Stimulated activated CD4-positive, alpha-beta T cell treated with anti-CD3 and anti-CD28 coated beads, Interleukin-12 subunit alpha, Interleukin-12 subunit beta, amount 100 ng/mL, for 24 hours (primary cell): ENCODE data around the gene BLID.

Experiments
- DNase-seq, 2 experiments: peaks; one replicate each; pipeline ENCODE4 v3.0.0-alpha.2; 2020; ENCODE audit warnings: low read depth in 2 of 2

BLID gene, protein sequence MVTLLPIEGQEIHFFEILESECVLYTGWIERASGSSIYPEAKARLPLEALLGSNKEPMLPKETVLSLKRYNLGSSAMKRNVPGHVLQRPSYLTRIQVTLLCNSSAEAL

DNA sequence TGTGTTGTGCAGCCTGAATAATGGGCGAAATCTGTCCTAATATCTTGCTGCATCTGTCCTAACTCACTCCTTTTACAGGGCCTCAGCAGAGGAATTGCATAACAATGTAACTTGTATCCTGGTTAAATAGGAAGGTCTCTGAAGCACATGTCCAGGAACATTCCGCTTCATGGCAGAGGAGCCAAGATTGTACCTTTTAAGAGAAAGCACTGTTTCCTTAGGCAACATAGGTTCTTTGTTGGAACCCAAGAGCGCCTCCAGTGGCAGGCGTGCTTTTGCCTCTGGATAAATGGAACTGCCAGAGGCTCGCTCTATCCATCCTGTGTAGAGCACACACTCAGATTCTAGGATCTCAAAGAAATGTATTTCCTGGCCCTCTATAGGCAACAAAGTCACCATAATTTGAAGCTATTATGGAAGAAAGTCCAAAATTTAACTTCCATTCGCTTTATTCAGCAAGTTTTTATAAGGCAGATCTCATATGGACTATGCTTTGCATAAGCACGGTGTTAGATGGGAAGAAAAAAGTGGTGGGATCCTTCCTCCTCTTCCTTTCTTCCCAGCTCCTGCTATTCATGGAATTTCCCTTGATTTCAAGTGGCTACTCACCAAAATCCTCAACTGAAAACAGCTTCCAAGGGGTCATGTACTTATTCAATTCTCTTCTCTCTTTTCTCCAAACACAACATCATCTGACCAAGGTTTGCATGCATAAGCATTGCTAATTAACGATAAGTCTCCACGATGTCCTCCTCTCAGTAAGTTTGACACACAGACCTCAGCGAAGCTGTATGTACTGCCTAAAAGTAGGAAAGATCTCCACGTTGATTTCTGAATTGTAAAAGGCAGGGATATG lies at the start of gene BLID:
BLID (minus strand) TSS at position 692 of the 856 bp plus-strand sequence; CDS start at position 399, 293 bp downstream.
- no peak for DNase-seq

DNA sequence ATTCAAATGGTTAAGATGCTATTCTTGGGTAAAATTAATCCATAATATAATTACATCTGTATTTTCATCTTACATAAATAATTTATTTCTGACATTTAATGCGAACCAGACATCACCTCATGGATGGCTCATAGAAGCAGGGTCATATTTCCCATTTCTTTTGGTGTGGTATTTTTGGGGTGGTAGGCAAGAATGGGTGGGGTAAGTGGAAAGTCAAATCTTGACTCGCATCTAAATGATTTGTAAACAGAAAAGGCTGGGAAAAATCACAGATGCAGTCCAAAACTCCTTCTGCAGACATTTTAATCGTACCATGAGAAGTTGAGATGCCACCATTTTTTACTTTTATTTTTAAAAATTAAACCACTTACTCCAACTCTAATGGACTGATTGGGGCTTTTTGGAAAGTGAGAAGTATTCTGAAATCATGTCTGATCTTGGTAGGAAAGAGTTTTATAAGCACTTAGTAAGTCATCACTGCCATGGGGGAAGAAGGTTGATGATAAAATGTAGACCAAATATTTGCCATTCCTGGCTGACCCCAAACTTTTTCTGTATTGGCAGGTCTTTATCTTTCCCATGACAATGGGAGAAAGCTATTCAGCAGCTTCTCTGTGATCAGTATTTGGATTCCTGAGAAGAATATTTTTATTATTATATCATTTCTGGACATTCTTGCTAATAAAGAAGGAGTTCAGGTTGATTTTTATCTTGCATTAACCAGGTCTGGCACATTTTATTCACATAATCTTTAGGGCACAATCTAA lies 47.2 kb upstream of the BLID start:
- DNase-seq, result no peak

DNA sequence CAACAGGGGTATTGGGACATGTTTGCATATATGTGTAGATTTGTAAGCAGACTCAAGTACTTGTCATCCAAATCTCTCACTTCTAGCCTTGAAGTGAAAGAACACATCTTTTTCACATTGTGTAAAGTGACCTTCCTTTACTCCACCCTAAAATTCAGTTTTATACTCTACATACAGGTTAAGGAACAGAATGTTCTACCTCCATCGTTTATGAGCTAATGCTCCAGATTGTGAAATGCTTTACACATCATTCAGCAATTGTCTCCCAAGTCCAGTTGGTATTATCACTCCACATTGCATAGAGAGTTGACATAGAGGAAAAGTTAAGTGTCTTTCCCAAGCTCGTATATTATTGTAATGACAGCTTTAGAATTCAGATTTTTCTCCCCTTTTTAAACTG lies 46.1 kb upstream of the BLID start:
- no peak for DNase-seq

DNA sequence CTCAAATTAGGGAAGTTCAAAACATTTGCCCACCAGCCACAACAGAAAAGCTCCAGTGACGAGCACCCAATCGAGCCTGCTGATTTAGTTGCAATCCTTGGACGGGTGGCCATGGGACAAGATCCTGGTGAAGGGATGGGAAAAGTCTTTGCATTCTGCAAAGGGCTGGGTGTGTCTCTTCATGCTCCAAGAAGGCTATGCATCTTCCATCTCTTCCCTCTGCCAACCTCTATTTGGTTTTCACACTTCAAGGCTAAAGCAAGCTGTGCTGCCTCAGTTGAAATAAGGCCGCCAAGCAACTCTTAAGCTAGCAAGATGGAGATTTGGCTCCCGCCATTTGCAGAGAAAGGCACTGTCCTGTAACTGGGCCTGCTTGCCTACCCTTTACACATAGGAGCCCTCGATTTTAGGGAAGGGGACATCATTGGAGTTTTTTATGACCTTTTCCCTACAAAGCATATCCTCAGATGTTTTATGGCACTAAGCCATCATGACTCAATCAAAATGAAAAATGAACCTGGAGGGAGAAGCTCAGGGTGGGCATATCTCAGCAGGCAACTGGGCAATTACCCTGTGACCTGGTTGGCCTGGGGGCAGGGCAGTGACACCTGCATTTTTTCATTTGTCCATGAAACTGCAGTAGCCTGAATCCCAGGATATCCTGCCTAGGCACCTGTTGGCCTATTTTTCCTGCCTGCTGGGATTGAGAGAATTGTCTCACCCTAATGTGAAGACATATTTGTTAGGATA lies 45.0 kb upstream of the BLID start:
- DNase-seq, result no peak

DNA sequence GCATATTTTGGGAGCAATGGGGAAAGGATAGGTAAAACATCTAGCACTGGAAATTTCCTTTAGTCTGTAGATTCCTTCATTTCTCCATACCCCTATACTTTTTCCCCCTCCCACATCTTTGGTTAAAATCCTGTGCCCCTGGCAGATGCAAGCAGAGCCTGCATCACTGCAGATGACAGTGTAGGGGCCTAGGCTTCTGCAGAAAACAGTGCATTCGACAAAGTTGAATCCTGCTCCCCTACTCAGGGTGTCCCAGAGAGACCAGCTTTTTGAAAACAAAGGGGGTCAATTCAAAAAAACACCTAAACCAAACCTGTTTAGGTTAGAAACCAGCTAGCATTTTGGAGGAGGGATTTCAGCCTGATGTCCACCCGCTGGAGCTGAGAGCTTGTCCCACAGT lies 43.8 kb upstream of the BLID start:
- no peak for DNase-seq

DNA sequence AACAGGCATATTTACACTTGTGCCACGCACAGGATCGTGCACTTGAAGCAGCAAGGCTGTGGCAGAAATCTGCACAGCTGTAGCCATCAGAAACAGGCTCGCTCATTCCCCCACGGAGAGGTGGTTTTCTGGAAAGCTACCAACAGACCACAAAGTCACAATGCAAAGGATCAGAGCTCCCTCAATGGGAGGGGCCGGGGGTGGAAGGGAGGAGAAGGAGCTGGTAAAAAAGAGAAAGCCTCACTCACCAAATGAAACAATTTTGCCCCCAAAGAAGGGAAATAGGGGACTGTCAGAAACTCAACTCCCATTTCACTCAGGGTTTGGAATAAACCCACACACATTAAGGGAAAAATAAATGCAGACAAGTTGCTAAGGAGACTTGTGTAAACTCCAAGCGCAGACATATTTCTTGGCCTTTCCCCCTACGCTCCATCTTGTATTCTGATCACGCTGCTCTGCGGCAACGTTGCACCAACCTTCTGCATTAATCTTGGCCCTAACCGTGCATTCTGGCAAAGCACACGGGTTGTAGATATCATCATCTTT lies 43.2 kb upstream of the BLID start:
- no peak for DNase-seq

DNA sequence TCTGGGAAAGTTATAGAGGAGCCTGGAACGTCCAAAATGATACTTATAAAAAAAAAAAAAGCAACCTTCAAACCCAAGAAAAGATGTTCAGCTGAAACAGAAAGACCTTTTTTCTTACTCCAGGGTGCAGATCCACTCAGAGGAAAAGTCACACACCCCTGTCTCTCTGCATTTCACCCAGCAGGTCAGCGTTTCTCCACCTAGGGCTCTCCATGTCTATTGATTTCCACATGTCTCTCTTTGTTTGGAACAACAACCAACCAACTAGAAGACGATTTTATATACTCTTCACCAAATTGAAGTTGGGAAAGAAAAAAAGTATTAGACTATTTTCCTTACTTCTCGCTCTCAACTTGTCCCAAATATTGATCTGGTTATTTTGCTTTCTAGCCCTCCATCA lies 42.2 kb upstream of the BLID start:
- DNase-seq, result no peak

DNA sequence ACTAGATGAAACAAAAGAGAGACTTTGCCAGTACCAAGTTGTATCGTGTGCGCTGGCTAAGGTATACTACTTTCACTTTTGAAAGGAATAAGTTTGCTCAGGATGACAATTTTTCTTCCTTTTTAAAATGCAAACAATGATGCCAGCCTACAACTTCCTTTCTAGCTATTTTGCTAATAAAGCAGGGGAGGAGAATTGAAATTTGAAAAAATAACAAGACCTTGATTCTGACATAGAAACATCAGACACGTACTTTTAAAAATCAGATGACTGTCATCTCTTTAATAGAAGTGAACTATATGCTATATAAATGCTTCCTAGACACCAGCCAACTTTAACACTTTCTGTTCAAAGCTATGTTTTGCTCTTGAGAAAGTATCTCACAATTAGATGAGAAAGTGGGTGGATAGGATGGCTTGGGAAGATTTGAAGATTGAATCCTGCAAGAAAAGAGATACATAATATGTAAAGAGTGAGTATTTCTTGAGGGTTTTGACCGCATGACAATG lies 41.7 kb upstream of the BLID start:
- no peak for DNase-seq

DNA sequence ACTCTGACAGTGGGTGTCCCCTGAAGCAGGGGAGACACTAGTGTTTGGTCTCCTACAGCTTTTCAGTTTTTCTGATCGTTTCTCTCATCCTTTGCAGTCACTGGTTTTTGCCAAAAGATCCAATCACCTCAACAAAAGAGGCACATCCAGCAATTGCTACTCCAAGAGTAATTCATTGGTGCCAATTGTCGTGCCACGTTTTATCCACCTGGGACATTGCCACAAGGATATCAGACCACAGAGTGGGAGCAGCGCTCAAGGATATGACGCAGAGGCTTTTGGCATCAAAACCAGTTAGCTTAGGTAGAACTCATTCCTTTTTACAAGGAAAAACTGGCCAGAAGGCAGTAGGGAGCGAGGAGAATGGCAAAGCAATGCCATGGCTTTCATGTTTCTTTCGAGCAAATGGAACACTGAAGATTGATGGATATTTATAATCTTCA lies 40.9 kb upstream of the BLID start:
- DNase-seq, result no peak

DNA sequence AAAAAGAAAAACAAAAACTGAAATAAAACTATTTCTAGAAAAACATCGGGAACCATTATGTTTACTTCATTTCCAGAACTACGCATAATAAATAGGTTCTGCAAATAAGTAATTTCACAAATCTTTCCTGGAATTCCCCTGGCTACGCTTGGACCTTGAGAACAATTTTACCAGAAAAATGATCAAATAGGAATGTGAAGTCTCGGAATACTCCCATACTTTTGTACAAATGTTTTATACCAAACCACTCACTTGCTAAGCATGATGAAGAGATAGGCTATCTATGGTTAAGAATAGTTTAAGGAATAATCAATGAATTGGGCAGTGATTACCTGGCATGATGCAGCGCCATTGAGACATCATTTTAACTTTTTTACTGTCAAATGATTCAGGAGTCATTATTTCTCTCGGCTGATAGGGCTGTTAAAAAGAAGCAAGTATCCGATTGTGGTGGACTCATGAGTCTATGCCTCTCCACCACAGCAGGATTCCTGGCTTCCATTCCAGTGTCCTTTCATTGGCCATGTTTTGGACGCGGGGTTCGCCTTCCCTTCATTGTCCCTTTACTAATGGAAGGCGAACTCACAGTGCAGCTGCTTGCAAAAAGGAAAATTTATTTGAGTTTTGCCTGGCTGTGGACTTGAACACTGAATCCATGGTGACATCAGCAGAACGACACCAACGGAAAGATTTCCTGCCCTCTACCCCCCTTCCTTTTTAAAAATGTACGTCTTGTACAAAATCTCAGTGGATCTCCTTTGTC lies 39.9 kb upstream of the BLID start:
- no peak for DNase-seq

DNA sequence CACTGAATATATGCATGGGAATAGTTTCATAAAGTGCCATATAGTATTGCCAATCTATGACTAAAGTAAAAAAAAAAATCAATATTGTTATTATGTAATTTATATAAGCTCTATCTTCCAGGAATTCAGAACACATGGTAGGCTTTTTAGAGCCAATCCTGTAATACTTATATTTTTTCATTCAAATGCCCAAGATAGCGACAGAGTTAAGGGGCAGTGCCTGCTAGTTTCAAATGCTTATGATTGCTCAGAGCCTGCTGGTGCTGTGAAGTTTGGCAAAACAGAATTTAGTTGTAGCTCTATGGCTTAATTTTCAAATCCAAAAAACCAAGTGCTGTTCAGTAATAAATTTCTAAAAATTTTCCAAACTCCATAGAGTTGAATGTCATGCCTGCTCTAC lies 39.0 kb upstream of the BLID start:
- no peak for DNase-seq

DNA sequence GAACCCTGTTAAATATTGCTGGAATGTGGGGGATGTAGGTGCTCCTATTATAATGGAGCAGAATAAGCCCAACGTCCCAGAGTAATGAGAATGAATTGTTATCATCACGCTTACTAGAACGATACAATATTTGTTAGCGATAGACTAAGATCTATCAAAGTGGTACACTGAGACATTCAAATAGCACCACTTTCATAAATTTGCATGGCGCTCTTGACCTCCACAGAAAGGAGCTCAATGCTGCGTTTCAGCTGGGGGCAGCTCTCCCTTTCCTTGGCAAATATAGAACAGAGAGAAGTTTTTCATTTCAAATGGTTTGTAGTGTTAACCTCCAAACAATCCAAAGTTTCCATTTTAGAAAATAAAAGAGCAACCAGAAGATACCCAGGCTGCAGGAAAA lies 38.2 kb upstream of the BLID start:
- DNase-seq, result no peak

DNA sequence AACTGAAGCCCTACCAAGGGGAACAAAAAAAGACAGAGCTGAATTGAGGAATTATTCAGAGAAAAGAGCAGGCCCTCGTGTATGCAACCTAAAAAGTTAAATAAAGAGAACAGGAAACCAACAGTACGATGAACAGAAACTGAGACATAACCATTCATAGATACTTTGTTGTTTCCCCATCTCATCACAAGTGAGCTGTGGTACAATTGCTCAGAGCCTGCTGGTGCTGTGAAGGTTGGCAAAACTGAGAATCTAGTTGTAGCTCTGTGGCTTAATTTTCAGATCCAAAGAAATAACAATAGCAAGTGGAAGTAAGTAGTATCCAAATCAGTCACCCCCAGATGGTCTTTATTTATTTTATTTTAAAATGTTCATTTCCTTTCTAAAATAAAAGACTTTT lies 37.7 kb upstream of the BLID start:
- no peak for DNase-seq

DNA sequence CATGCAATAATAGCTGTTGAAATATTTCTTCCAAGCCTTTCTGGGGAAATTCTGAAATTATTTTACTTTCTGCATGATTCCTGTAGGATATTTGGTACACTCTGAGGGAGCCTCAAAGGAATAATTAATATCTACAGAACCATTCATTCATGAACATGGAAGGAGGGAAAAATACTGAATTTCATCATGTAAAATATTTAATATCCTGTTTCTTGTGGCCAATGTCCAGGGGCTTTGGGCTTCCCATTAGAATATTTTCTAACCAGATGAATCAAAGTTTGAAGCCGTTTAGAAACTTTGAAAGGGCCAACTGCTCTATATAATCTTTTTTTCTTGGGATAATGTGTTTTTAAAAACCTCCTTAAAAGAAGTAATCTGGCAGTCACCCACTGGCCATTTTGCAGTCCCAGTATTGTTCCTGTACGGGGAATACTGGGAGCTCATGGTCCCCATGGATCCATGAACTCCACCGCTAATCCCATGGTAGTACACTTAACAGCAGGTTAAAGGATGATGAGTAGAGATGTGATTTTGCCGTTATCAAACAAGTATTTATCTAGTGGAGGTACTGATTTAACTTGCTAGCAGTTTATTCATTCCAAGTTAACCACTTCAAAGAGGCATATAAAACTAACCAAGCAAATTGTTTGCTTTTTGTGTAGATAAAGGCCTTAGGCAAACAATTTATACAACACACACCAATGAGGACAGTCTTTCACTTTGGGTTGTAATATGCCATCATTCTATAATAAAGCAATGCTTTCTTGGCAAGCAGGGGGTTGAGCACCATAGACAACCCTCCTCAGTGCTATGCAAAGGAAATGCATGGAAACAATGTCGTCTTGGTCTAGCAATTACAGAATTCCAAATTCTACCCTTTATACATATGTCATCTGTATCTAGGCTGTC lies 34.5 kb upstream of the BLID start:
- no peak for DNase-seq

DNA sequence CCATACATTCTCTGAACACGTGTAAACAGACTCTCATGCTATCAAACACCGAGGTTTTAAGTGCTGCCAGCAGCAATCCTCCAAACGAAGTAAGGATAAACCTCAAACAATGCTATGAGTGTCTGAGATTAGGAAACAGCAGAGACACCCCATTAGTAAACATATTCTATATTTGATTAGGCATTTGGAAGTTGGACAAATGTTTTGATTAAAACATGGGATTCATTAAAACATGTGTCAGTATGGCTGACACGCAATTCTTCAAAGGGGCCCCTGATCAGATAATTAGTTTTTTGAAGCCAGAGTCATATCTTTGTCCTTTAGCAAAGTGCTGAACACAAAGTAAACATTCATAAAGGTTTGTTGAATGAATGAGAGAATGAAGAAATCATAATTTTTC lies 33.2 kb upstream of the BLID start:
- DNase-seq, result no peak

DNA sequence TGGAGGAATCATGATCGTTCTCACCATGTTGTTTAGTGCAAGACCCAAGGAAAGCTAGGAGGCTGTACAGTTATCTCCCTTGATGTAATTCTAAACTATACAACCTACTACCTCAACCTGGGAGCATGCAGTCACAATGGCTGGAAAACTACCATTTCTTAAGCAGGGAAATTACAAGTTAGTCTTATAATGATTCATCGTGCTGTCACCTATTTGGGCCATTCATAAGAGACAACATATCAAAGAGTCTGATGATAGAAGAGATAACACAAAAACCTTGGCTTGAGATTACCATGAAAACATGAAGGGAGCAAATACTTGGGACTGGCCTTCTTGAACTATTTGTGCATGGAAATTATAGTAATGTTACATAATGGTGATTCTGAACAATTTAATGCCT lies 30.5 kb upstream of the BLID start:
- no peak for DNase-seq

DNA sequence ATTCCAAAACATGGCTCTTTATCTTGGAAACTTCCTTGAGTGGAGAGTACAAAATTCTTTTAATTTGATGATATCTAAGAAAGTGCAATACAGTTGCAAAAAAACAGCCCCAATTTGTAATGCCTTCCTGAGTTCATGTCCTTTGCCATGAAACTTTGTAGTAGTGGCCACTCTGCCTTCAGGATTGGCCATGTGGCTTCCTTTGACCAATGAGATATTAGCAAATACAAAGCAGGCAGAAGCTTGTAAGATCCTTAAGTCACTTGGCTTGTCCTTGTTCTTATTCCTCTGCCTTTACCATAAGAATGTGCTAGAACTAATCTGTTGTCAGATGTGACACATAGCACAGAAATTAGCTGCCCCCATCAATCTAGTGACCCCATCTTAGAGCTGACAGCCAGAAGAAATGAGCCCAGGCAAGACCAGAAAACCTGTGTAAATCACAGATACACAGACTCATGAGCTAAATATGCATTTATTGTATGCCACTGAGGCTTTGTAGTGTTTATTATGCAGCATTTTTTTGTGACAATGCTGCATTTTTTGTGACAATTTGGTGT lies 29.8 kb upstream of the BLID start:
- DNase-seq, result no peak

DNA sequence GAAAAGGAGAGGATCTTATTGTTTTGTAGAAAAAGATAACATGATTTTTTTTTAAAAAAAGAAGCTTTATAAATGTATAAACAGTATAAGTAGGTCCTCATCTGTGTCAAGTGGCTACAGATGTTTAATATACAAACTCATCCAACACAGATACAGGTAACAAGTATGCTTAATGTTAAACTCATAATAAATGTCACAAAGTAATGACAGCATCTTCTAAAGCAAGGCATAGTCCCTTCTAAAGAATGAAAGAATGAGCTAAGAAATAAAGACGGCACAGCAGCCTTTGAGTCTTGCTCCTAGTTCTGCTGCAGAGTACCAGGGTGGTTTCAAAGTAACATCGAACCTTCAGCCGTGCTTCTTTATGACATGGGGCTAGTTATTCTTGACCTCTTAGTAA lies 28.7 kb upstream of the BLID start:
- DNase-seq, result no peak

DNA sequence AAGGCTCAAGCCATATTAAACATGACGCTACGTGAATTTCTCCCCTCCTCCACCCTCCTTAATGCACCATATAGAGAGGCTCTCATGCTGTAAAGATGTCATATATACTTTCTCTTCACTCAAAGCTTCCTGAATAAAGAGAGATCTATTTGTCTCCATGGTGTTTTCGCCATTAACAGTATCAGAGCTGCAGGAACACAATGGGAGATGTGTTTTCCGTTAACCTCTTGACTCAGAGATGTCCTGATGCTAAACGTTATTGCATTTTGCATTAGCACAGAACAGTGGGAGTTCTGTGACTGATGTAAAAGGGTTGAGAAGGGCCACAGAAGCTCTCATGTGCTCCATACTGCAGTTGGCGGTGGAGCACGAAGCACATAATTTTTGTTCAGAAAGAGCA lies 25.7 kb upstream of the BLID start:
- DNase-seq, result no peak

DNA sequence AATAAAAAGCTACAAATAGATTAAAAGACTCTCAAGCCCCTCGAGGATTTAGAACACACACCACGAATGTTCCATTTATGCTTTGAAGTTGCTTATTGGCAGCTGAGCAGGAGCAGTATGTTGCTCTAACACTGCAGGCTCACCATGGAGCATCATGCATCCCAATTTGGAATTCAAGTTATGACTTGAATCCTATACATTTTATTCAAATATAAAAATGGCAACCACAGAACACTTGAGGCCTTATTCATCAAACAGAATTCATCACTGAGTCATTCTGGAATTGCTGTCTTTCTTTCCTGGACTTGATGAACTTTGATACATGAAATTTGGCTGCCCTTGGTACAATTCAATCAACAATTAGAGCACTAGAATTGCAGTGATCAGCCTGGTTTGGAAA lies 24.5 kb upstream of the BLID start:
- no peak for DNase-seq
